GM23248 (cell line): ENCODE results near the gene TREX2.

ENCODE experiments used
- EZH2 ChIP-seq: fragments of 200-600 bp; sonication (generic); IDR thresholded peaks from 2 replicates; pipeline ENCODE4 v1.6.1; 2018; ENCODE audit warnings: antibody characterized with exemption, mild to moderate bottlenecking; ENCODE audit not compliant: insufficient read depth, poor library complexity, severe bottlenecking
- EZH2phosphoT487 ChIP-seq: fragments of 200-600 bp; sonication (generic); IDR thresholded peaks from 2 replicates; pipeline ENCODE4 v1.6.1; 2018; ENCODE audit warnings: antibody characterized with exemption, moderate library complexity, mild to moderate bottlenecking, low read depth; ENCODE audit not compliant: insufficient read depth

- no peak for TF ChIP-seq EZH2
- TF ChIP-seq EZH2phosphoT487 = no peak
Measured at GRCh38 chrX:153417637-153418036, 28.2 kb downstream of the TREX2 start.
